Left forelimb (tissue), 1 donor: Measurements from ENCODE around the gene GSN.

ENCODE experiments used
- DNase-seq: peaks from one replicate; pipeline ENCODE4 v3.0.0-alpha.2; 2018; ENCODE audit warnings: low spot score

GSN gene

DNA sequence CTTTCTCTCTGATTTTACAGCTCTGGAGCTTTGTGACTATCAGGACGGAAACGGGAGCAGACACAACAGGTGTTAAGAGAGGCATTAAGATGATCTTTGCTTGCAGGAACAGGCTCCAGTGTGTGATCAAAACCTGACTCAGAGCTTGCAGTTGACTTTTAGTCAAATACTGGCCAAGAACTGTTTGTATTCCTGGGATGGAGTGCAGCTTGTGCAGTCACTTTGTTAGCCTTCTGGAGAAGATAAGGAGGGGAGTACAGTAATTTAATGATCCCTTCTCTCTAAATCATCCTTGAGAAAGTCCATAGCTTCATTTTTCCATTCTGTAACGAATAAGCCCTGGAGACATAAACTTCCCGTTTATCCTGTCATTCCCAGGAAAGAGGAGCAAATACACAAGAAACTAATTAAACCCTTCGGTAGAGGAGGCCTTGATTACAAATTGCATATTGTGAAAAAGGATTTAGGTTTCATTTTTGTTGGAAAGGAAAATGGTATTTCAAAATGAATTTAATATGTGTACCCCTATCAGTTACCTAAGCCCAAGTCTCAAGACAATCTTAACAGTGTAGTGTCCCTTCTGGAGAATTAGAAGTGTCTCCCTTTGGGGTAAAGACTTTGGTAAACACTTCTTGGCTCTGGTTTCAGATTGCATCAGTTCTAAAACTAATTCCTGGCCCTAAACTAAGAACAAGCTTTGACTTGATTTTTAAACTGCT, 105.2 kb downstream of the GSN start:
- no peak for DNase-seq

DNA sequence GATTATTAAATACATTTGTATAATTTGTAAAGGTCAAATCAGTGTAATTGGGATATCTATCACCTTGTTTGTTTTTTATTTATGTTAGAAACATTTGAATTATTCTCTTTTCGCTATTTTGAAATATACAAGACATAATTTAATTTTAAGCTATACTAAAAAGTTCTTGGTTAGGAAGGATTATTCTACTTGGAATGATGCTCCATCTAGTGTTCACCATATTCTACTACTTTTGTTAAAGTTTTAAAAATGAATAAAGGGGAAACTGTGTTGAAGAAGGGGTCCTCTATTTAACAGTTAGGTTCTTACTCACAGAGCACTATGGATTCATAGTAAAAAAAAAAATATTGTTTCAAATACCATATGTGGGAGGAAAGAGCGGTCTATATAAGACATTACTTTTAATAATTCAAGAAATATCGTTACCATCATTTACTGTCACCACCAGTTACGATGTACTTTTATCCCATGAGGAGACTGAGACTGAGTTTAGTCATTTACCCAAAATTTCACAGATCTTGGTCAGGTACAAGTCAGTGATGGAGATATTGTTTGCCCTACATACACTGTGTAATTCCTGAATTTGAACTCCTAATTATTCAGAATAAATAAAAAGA, 108.4 kb downstream of the GSN start:
- no peak for DNase-seq

DNA sequence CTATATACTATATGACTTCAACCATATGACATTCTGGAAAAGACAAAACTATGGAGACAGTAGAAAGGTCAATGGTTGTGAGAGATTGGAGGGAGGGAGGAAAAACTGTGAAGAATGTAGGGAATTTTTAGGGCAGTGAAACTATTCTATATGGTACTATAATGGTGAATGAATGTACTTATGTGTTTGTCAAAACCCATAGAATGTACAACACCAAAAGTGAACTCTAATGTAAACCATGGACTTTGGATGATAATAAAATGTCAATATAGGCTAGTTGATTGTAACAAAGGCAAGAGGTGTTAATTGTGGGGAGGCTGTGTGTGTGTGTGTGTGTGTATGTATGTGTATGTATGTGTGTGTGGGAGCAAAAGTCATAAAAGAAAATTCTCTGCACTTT, 112.9 kb downstream of the GSN start:
- DNase-seq, result no peak
